Measurements from ENCODE around the gene FSTL5.

GRCh38 chr4:162016991-162017390, 146.8 kb downstream of the FSTL5 start:
- TF ChIP-seq EP300 (IDR thresholded peaks at IDR 0.05) (no peak), POLR2A (IDR thresholded peaks at IDR 0.05; ENCODE audit: low read depth) (no peak)
- TF ChIP-seq, protein P1, sequence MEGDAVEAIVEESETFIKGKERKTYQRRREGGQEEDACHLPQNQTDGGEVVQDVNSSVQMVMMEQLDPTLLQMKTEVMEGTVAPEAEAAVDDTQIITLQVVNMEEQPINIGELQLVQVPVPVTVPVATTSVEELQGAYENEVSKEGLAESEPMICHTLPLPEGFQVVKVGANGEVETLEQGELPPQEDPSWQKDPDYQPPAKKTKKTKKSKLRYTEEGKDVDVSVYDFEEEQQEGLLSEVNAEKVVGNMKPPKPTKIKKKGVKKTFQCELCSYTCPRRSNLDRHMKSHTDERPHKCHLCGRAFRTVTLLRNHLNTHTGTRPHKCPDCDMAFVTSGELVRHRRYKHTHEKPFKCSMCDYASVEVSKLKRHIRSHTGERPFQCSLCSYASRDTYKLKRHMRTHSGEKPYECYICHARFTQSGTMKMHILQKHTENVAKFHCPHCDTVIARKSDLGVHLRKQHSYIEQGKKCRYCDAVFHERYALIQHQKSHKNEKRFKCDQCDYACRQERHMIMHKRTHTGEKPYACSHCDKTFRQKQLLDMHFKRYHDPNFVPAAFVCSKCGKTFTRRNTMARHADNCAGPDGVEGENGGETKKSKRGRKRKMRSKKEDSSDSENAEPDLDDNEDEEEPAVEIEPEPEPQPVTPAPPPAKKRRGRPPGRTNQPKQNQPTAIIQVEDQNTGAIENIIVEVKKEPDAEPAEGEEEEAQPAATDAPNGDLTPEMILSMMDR (IDR thresholded peaks at IDR 0.05) = no peak
